HCT116 (cell line): ENCODE measurements around the gene PTPRJ. TPM values are rescaled to one million over a fixed set of nuclear protein-coding genes. Genes with fewer than 3 reads are reported as not detected.

Source experiments
- ATAC-seq: fragments of 200-7000 bp; cut with Tn5 transposase; 2 replicates; pipeline ENCODE4 v1.9.1; 2020; ENCODE audit warnings: mild to moderate bottlenecking, moderate library complexity
- BruUV-seq: library from RNA; stranded (reverse); fragments of 400-500 nt; replicated peaks from 2 replicates; lab custom pipeline; 2021; lab: Mats Ljungman, UMichigan
- CTCF ChIA-PET: fragments of 300-600 bp; sonication (Branson Sonifier 250); formaldehyde crosslinking; loops from one replicate; lab custom pipeline; 2021; ENCODE audit warnings: antibody characterized with exemption; lab: Charles Lee
- POLR2A ChIA-PET: fragments of 300-600, 350-600 bp; sonication (Branson Sonifier 250); formaldehyde crosslinking; loops from one replicate; lab custom pipeline; 2021; ENCODE audit warnings: antibody characterized with exemption; lab: Charles Lee
- RAD21 ChIA-PET, 2 experiments: fragments of 300-600 bp; sonication (Branson Sonifier 250); formaldehyde crosslinking; loops; one replicate each; lab custom pipeline; 2023; ENCODE audit warnings: low total read pairs in 2 of 2; ENCODE audit not compliant: uncharacterized antibody in 2 of 2, unreplicated experiment in 2 of 2, low non-redundant PET in 1 of 2; lab: Charles Lee
- DNase-seq: peaks from one replicate; pipeline ENCODE4 v3.0.0-alpha.2; 2010; ENCODE audit warnings: low read depth, low spot score
- H2AFZ ChIP-seq: fragments of 200-600 bp; shearing (Covaris generic), sonication (generic); 2 replicates; pipeline ENCODE4 v1.6.1; 2017; ENCODE audit warnings: low read depth, mixed run types, mixed read lengths, antibody characterized with exemption, low read length; ENCODE audit not compliant: poor library complexity, severe bottlenecking
- H3K27ac ChIP-seq: 2 replicates; pipeline ENCODE4 v1.5.1; 2012; ENCODE audit warnings: low read depth, low read length
- H3K27me3 ChIP-seq: fragments of 200-600 bp; sonication (generic); 2 replicates; pipeline ENCODE4 v1.6.1; 2016; ENCODE audit warnings: mixed run types, low read length, mixed read lengths; ENCODE audit not compliant: insufficient read depth
- H3K36me3 ChIP-seq, 2 experiments: fragments of 200-500 bp in 1 of 2; fragments of 200-600 bp in 1 of 2; sonication (Bioruptor generic) in 1 of 2; sonication (generic) in 1 of 2; 2 replicates each; pipeline versions ENCODE4 v1.5.1 to v1.6.1; 2014 to 2016; ENCODE audit warnings: low read length in 2 of 2, inconsistent platforms in 1 of 2, mixed read lengths in 1 of 2, mixed run types in 1 of 2; ENCODE audit not compliant: insufficient read depth in 2 of 2, control insufficient read depth in 1 of 2
- H3K4me1 ChIP-seq, 2 experiments: fragments of 200-600 bp in 1 of 2; sonication (generic) in 1 of 2; 2 replicates each; pipeline versions ENCODE4 v1.5.1 to v1.6.1; 2012 to 2017; ENCODE audit warnings: low read length in 2 of 2, inconsistent platforms in 1 of 2, mild to moderate bottlenecking in 1 of 2, mixed read lengths in 1 of 2, mixed run types in 1 of 2, moderate library complexity in 1 of 2; ENCODE audit not compliant: insufficient read depth in 2 of 2, control insufficient read depth in 1 of 2
- H3K4me2 ChIP-seq: fragments of 200-600 bp; sonication (generic); 2 replicates; pipeline ENCODE4 v1.6.1; 2017; ENCODE audit warnings: mixed run types, low read length, mixed read lengths
- H3K4me3 ChIP-seq, 2 experiments: fragments of 200-600 bp in 1 of 2; sonication (generic) in 1 of 2; replicated peaks in 1 of 2; 2 replicates each; pipeline ENCODE4 v1.5.1; 2011 to 2016; ENCODE audit warnings: low read length in 2 of 2, control low read depth in 1 of 2, low read depth in 1 of 2, mild to moderate bottlenecking in 1 of 2, mixed read lengths in 1 of 2, mixed run types in 1 of 2
- H3K79me2 ChIP-seq: fragments of 200-600 bp; sonication (generic); 2 replicates; pipeline ENCODE4 v1.6.1; 2017; ENCODE audit warnings: mild to moderate bottlenecking, mixed run types, low read length, moderate library complexity, mixed read lengths; ENCODE audit not compliant: insufficient read depth
- H3K9ac ChIP-seq: fragments of 200-600 bp; sonication (generic); 2 replicates; pipeline ENCODE4 v1.6.1; 2016; ENCODE audit warnings: low read length, mixed read lengths
- H3K9me2 ChIP-seq: fragments of 200-600 bp; sonication (generic), shearing (Covaris generic); 2 replicates; pipeline ENCODE4 v1.6.1; 2017; ENCODE audit warnings: mixed run types, mild to moderate bottlenecking, moderate library complexity; ENCODE audit not compliant: insufficient read depth
- H3K9me3 ChIP-seq, 2 experiments: fragments of 200-500 bp in 1 of 2; fragments of 200-600 bp in 1 of 2; sonication (Bioruptor generic) in 1 of 2; sonication (generic) in 1 of 2; 2 replicates each; pipeline ENCODE4 v1.6.1; 2014 to 2017; ENCODE audit warnings: low read length in 2 of 2, mixed read lengths in 2 of 2, inconsistent platforms in 1 of 2, low read depth in 1 of 2, mild to moderate bottlenecking in 1 of 2, mixed run types in 1 of 2, moderate library complexity in 1 of 2; ENCODE audit not compliant: control insufficient read depth in 1 of 2, insufficient read depth in 1 of 2
- H4K20me1 ChIP-seq: fragments of 200-600 bp; sonication (generic), shearing (Covaris generic); 2 replicates; pipeline ENCODE4 v1.6.1; 2017; ENCODE audit warnings: mixed run types, mild to moderate bottlenecking, moderate library complexity; ENCODE audit not compliant: insufficient read depth
- ATF3 ChIP-seq: IDR thresholded peaks from 2 replicates; pipeline ENCODE4 v1.6.1; 2012
- CBX3 ChIP-seq: IDR thresholded peaks from 2 replicates; pipeline ENCODE4 v1.6.1; 2012; ENCODE audit warnings: low read depth
- CEBPB ChIP-seq: IDR thresholded peaks from 2 replicates; pipeline ENCODE4 v1.6.1; 2012; ENCODE audit warnings: low read depth
- CTCF ChIP-seq, 3 experiments: fragments of 200-600 bp in 1 of 3; sonication (generic) in 1 of 3; IDR thresholded peaks in 2 of 3; conservative IDR thresholded peaks in 1 of 3; 2 replicates each; pipeline ENCODE4 v1.5.1; 2012 to 2017; ENCODE audit warnings: low read depth in 2 of 3, low read length in 2 of 3, antibody characterized with exemption in 1 of 3, borderline replicate concordance in 1 of 3, control low read depth in 1 of 3, mild to moderate bottlenecking in 1 of 3, mixed read lengths in 1 of 3, mixed run types in 1 of 3, moderate library complexity in 1 of 3; ENCODE audit not compliant: insufficient read depth in 1 of 3
- EGR1 ChIP-seq: IDR thresholded peaks from 2 replicates; pipeline ENCODE4 v1.6.1; 2012; ENCODE audit warnings: low read depth
- EZH2 ChIP-seq: fragments of 200-600 bp; sonication (generic); IDR thresholded peaks from 2 replicates; pipeline ENCODE4 v1.6.1; 2017; ENCODE audit warnings: antibody characterized with exemption, mixed run types
- EZH2phosphoT487 ChIP-seq: fragments of 200-600 bp; IDR thresholded peaks from 2 replicates; pipeline ENCODE4 v1.6.1; 2018; ENCODE audit warnings: antibody characterized with exemption, borderline replicate concordance
- FOSL1 ChIP-seq: IDR thresholded peaks from 2 replicates; pipeline ENCODE4 v1.6.1; 2012; ENCODE audit warnings: low read depth
- MAX ChIP-seq: IDR thresholded peaks from 2 replicates; pipeline ENCODE4 v1.6.1; 2012
- POLR2A ChIP-seq: IDR thresholded peaks from 2 replicates; pipeline ENCODE4 v1.7.0; 2011; ENCODE audit warnings: borderline replicate concordance; ENCODE audit not compliant: insufficient read depth, insufficient read length; ENCODE audit errors: extremely low read depth
- POLR2AphosphoS5 ChIP-seq: IDR thresholded peaks from 2 replicates; pipeline ENCODE4 v1.6.1; 2011; ENCODE audit warnings: mild to moderate bottlenecking, low read depth, low read length, moderate library complexity
- RAD21 ChIP-seq: IDR thresholded peaks from 2 replicates; pipeline ENCODE4 v1.6.1; 2012; ENCODE audit warnings: low read depth, mild to moderate bottlenecking
- SIN3A ChIP-seq: IDR thresholded peaks from 2 replicates; pipeline ENCODE4 v1.6.1; 2012; ENCODE audit warnings: low read depth
- TCF7L2 ChIP-seq: IDR thresholded peaks from 2 replicates; pipeline ENCODE4 v1.7.0; 2011; ENCODE audit warnings: borderline replicate concordance, inconsistent platforms; ENCODE audit not compliant: insufficient read depth, insufficient read length; ENCODE audit errors: extremely low read depth
- YY1 ChIP-seq: IDR thresholded peaks from 2 replicates; pipeline ENCODE4 v1.6.1; 2011; ENCODE audit warnings: low read length, low read depth, moderate library complexity, mild to moderate bottlenecking; ENCODE audit not compliant: insufficient replicate concordance; ENCODE audit errors: extremely low read depth
- ZBTB33 ChIP-seq: IDR thresholded peaks from 2 replicates; pipeline ENCODE4 v1.6.1; 2011; ENCODE audit warnings: mild to moderate bottlenecking, low read length, moderate library complexity; ENCODE audit not compliant: insufficient replicate concordance; ENCODE audit errors: extremely low read depth
- ZFX ChIP-seq: fragments of 450-650 bp; IDR thresholded peaks from 2 replicates; pipeline ENCODE4 v1.6.1; 2017
- ZNF274 ChIP-seq: fragments of 200-500 bp; sonication (Bioruptor generic); IDR thresholded peaks from 2 replicates; pipeline ENCODE4 v1.6.1; 2014; ENCODE audit warnings: mild to moderate bottlenecking, low read depth, low read length, inconsistent platforms
- intact Hi-C: fragments of 100-400 bp; cut with micrococcal nuclease; formaldehyde crosslinking; loops from 2 replicates; pipeline ENCODE4 v1.10.0; 2022
- total RNA-seq: library from RNA; stranded (reverse); gene quantifications from one replicate; pipeline ENCODE4 v1.2.1, GENCODE V29; 2021; ENCODE audit not compliant: unreplicated experiment

PTPRJ gene
- total RNA-seq, 1 experiment from 2014 or later: 19.1 TPM

GRCh38 chr11:48109046-48109666 lies 128.8 kb downstream of the PTPRJ start:
- DNase-seq: peak; percentile 37
- RAD21 ChIA-PET: interaction anchor here (0.6 to 1.4 kb wide), 10 partner anchors 162 to 405 kb away, joined by 3 to 6 read pairs (median 4); no protein-coding TSS in a partner anchor
- no peaks in the 10 kb centered on the region for H3K27me3 ChIP-seq
- BruUV-seq: no TSS peak
- peaks cover 17 to 26% of the 10 kb centered on the region in 2 experiments; a peak in 3 of 4 replicates for H3K4me1 ChIP-seq
- peak overlapping the region; percentile 61 for H3K4me2 ChIP-seq
- CTCF ChIA-PET: interaction anchor here (0.6 to 4.8 kb wide), 15 partner anchors 9 to 696 kb away, joined by 3 to 62 read pairs (median 4); partner anchors contain the start of gene PTPRJ
- H2AFZ ChIP-seq: no peak overlapping the region
- no peaks in the 10 kb centered on the region; a peak in 1 of 4 replicates for H3K9me3 ChIP-seq
- H3K9ac ChIP-seq: no peak overlapping the region
- no peaks in the 10 kb centered on the region for H3K9me2 ChIP-seq
- H3K4me3 ChIP-seq: no peak overlapping the region
- H3K36me3 ChIP-seq: no peaks in the 10 kb centered on the region
- 0 out of 2 replicates have a peak overlapping the region, but pooled peaks have one; percentile 14 for H3K27ac ChIP-seq
- H3K79me2 ChIP-seq: no peaks in the 10 kb centered on the region
- intact Hi-C loops: no loop called here
- H4K20me1 ChIP-seq: no peaks in the 10 kb centered on the region
- POLR2A ChIA-PET: interaction anchor here (1.1 kb wide), 1 partner anchor 171 kb away, joined by 3 read pairs; no protein-coding TSS in a partner anchor
- peak; percentile 74 for ATAC-seq
- TF ChIP-seq POLR2AphosphoS5 (no peak), FOSL1 (no peak), ZNF274 (no peak), EZH2 (no peak), ZFX (no peak), EZH2phosphoT487 (no peak), RAD21 (peak; percentile 73), YY1 (no peak), ATF3 (no peak), ZBTB33 (no peak), TCF7L2 (no peak), CEBPB (no peak), SIN3A (no peak), POLR2A (no peak), CBX3 (no peak), EGR1 (no peak), CTCF (IDR thresholded peaks at IDR 0.05 in 2 of 3, conservative IDR thresholded peaks at IDR 0.05 in 1 of 3; ENCODE audit: borderline replicate concordance in 1 of 3, insufficient read depth in 1 of 3, low read depth in 2 of 3, low read length in 2 of 3) (peak; percentile 26 to 63 (median 48); a peak in 4 of 6 replicates), MAX (0 out of 2 replicates have a peak, but pooled peaks have one; percentile 6)
